ENCODE results near the gene ACBD3.

The ACBD3 gene

DNA sequence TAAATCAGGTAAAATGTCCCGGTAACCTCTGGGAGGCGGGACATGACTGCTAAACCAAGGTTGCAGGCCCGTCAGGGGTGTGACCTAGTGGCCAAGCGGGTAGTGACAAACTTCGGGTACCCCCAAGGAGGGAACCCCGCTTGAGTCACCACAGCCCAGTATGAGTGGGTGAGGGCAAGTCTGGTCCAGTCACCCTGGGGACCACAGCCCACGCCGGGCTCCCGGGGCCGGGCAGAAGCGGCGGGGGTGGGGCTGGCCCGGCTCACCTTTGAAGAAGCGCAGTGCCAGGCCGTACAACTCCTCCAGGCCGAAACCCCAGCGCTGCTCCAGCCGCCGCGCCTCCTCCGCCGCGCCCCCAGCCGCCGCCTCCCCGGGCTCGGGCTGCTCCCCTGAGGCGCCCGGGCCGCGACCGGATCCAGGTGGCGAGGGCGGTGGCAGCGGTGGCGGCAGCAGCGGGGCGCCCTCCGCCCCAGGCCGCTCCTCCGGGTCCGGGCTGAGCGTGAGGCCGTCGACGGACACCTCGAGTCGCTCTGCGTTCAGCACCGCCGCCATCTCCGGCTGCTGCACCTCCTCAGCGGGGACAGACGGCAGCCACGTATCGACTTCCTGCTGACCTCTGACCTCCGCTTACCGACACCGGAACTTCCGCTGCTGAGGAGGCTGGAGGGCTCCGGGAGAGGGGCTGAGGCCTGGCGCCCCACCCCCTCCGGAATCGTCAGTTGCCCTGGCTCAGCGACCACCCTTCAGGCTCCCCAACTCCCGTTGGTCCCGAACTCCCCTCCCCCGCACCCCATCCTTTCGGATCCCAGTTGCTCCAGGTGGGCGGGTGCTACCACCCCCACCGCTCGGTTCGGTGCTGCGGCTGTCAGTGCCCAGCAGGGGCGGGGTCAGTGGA lies at the start of gene ACBD3:
ACBD3 (minus strand) TSS at position 618 of the 895 bp plus-strand sequence; CDS start at position 552, 66 bp downstream.
- TF ChIP-seq, protein P1, sequence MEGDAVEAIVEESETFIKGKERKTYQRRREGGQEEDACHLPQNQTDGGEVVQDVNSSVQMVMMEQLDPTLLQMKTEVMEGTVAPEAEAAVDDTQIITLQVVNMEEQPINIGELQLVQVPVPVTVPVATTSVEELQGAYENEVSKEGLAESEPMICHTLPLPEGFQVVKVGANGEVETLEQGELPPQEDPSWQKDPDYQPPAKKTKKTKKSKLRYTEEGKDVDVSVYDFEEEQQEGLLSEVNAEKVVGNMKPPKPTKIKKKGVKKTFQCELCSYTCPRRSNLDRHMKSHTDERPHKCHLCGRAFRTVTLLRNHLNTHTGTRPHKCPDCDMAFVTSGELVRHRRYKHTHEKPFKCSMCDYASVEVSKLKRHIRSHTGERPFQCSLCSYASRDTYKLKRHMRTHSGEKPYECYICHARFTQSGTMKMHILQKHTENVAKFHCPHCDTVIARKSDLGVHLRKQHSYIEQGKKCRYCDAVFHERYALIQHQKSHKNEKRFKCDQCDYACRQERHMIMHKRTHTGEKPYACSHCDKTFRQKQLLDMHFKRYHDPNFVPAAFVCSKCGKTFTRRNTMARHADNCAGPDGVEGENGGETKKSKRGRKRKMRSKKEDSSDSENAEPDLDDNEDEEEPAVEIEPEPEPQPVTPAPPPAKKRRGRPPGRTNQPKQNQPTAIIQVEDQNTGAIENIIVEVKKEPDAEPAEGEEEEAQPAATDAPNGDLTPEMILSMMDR (IDR thresholded peaks at IDR 0.05): no peak
- H3K27ac ChIP-seq: peak within 1 kb of the TSS; percentile 92 to 99
- peak within 1 kb of the TSS; percentile 99 for H3K4me3 ChIP-seq
- DNase-seq (ENCODE audit: low spot score): peak; percentile 91

DNA sequence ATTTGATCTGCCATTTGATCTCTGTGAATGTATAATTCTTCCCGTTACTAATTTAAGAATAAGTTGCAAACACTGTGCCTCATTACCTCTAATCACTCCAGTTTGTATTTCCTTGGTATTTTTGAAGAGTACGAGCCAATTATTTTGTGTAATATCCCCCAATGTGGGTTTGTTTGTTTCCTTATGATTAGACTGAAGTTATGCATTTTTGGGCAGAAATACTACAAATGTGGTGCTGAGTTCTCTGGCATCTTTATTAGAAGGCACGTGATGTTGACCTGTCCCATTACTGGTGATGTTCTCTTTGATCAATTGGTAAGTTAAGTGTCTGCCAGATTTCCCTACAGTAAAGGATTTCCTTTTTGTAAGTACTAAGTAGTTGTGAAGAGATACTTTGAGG lies 47.3 kb upstream of the ACBD3 start:
- no peak for DNase-seq (ENCODE audit: low spot score)
- TF ChIP-seq, protein P1 (IDR thresholded peaks at IDR 0.05): no peak
- no peak overlapping the region for H3K27ac ChIP-seq
- no peak overlapping the region for H3K4me3 ChIP-seq

DNA sequence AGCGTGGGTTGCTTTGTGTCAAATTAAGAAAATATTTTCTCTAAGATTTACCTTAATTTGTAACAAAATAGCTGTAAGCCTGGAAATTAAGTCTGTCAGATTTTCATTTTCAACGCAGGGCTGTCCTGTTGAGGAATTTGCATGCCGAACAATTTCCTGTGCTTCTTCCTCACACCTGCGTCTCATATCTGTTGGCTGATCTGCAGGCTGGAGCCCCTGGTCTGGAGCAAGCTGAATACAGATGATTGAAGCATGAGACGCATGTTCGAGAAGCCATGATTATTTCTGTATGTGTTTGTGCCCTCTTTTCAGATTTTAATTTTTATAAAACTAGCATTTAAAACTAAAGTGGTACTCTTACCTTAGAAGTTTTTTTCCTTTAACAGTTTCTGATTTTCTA lies 46.8 kb upstream of the ACBD3 start:
- H3K4me3 ChIP-seq: no peak overlapping the region
- TF ChIP-seq, protein P1 (IDR thresholded peaks at IDR 0.05): no peak
- DNase-seq (ENCODE audit: low spot score): no peak
- no peak overlapping the region for H3K27ac ChIP-seq

DNA sequence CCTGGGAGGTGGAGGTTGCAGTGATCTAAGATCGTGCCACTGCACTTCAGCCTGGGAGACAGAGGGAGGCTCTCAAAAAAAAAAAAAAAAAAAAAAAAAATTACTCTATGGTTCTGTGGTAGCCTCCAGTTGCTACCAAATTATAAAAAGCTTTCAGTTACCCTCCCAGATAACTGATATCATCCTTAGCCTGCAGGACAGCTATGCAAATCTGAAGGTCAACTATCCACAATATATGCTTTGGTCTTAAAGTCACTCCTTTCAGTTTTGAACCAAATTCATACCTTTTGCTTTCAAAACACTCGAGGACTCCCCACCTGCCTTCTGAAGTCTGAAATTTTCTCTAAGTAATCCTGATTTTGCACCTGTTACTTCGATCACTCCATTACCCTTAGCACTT lies 40.1 kb upstream of the ACBD3 start:
- TF ChIP-seq, protein P1 (IDR thresholded peaks at IDR 0.05): no peak
- no peak overlapping the region for H3K27ac ChIP-seq
- no peak overlapping the region for H3K4me3 ChIP-seq
- no peak for DNase-seq (ENCODE audit: low spot score)

DNA sequence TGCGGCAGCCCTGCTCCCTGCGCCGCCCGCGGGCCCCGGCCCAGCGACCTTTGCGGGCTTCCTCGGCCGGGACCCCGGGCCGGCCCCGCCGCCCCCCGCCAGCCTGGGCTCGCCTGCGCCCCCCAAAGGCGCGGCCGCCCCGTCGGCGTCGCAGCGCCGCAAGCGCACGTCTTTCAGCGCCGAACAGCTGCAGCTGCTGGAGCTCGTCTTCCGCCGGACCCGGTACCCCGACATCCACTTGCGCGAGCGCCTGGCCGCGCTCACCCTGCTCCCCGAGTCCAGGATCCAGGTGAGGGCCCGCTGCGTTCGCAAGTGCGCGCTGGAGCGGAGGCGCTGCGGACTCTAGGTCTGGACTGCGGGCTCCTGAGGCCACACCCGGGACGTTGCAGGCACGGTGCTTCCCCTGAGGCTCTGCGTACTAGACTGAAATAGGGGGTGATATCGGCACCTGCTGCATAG lies 37.3 kb upstream of the ACBD3 start:
- no peak for DNase-seq (ENCODE audit: low spot score)
- H3K27ac ChIP-seq: no peak overlapping the region
- TF ChIP-seq, protein P1 (IDR thresholded peaks at IDR 0.05): no peak

DNA sequence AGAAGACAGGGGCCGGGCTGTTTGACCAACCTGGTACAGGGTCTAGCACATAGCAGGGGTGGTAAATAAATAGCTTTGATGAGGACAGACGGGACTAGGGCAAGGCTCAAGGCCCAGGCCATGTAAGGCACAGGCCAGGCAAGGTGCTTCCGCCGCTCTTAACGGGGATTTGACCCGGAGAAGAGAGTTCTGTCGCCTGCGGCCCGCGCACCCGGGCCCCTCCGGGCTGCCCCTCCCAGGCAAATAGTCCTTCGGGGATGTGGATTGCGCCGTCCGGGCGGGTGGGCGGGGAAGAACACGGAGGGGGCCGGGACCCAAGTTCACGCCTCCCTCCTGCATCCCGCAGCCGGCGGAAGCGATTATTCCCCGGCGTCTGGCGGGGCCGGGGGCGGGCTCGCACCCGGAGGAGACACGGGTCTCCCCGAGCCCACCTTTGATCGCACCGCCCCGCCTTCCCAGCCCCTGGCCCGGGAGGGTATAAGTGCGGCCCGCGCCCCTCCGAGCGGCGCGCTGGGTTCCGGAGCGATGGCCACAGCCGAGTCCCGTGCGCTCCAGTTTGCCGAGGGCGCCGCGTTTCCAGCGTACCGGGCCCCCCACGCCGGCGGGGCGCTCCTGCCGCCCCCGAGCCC lies 36.7 kb upstream of the ACBD3 start, which contains the start of gene MIXL1:
MIXL1 (plus strand) TSS at position 508 of the 629 bp plus-strand sequence; CDS start at position 526, 18 bp downstream.
- Histone ChIP-seq H3K4me3 (peak within 1 kb of the TSS; percentile 80), H3K27ac (no peak within 1 kb of the TSS)
- TF ChIP-seq, protein P1 (IDR thresholded peaks at IDR 0.05): no peak
- no peak for DNase-seq (ENCODE audit: low spot score)

More for the DNA sequence above, 37.3 kb upstream of the ACBD3 start:
- H3K4me3 ChIP-seq: peak overlapping the region; percentile 80

Data from coronary artery (tissue), 2 donors.